Breast epithelium (tissue), 4 donors: Measurements from ENCODE around the gene TANC1. TPM values are rescaled to one million over a fixed set of nuclear protein-coding genes. Genes with fewer than 3 reads are reported as not detected.
"Not testable (repeated sequence)": the region's sequence is repeated elsewhere in the genome, so short reads cannot be mapped to it uniquely, and the experiment has no call there.

Experiments
- DNase-seq, 2 donors: peaks; one replicate each; pipeline ENCODE4 v3.0.0-alpha.2; 2019; ENCODE audit warnings: low spot score in 2 of 2
- H3K27ac ChIP-seq, 2 donors: fragments of 200-600 bp; sonication (generic) in 1 of 2; one replicate each; pipeline ENCODE4 v1.5.1; 2016 to 2019; ENCODE audit warnings: mild to moderate bottlenecking in 1 of 2
- H3K27me3 ChIP-seq, 2 donors: fragments of 200-600 bp; sonication (generic) in 1 of 2; one replicate each; pipeline versions ENCODE4 v1.5.1 to v1.6.0; 2017 to 2019; ENCODE audit warnings: control low read depth in 1 of 2, mild to moderate bottlenecking in 1 of 2
- H3K36me3 ChIP-seq: fragments of 200-600 bp; one replicate; pipeline ENCODE4 v1.5.1; 2019
- H3K4me1 ChIP-seq, 2 donors: fragments of 200-600 bp; sonication (generic); one replicate each; pipeline ENCODE4 v1.5.1; 2016 to 2019; ENCODE audit warnings: control low read depth in 1 of 2
- H3K4me3 ChIP-seq, 3 donors: fragments of 200-600 bp; sonication (generic); 1 replicate in 2 of 3; 2 replicates in 1 of 3; pipeline ENCODE4 v1.5.1; 2016 to 2019; ENCODE audit warnings: mild to moderate bottlenecking in 3 of 3, moderate library complexity in 2 of 3
- H3K9me3 ChIP-seq, 2 donors: fragments of 200-600 bp; sonication (generic) in 1 of 2; one replicate each; pipeline ENCODE4 v1.5.1; 2016 to 2019; ENCODE audit warnings: control low read depth in 1 of 2
- POLR2A ChIP-seq: fragments of 450-650 bp; IDR thresholded peaks from one replicate; pipeline ENCODE4 v1.6.1; 2016; ENCODE audit warnings: antibody characterized with exemption, mild to moderate bottlenecking, moderate library complexity
- POLR2AphosphoS5 ChIP-seq, 3 donors: sonication (generic); formaldehyde crosslinking; IDR thresholded peaks; one replicate each; pipeline ENCODE4 v1.6.1; 2017; ENCODE audit warnings: antibody characterized with exemption in 3 of 3
- intact Hi-C: fragments of 100-400 bp; cut with DNase I; formaldehyde crosslinking; loops from one replicate; pipeline ENCODE4 v1.15.1; 2023; ENCODE audit warnings: low total_unique reads
- total RNA-seq, 3 donors: library from RNA; depleted of rRNA; stranded (reverse); fragments of >200 nt; gene quantifications; one replicate each; pipeline ENCODE4 v1.1.0, GENCODE V29; 2016
- TF ChIP-seq, protein P1 (sequence below), 3 donors: fragments of 450-650 bp; IDR thresholded peaks; one replicate each; pipeline ENCODE4 v1.5.1; 2016 to 2017; ENCODE audit warnings: antibody characterized with exemption in 3 of 3, mild to moderate bottlenecking in 3 of 3, moderate library complexity in 3 of 3

The TANC1 gene
- total RNA-seq, 3 donors from 2014 or later: 18.9 to 62.3 (median 58.4) TPM

DNA sequence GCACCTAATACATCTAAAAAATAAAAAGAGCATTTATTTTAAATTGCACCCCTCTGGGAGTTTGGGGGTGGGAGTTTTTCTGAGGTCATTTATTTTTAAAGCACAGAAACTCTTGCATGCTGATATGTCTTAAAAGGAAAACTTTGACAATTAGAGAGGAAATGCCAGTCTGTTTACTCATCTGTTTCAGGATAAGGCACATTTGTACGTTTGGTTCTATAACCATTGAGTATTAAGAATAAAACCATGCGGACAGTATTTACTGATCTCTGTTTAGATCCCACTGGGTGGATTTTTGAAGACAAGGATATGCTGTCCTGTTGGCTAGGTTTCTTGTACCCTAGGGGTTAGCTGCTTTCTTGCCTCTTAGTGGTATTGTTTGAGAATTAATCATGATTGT is 122.9 kb downstream of the TANC1 start:
- peaks cover 0 to 2% of the 10 kb centered on the region in 2 donors for H3K9me3 ChIP-seq
- TF ChIP-seq POLR2AphosphoS5 (IDR thresholded peaks at IDR 0.05) (no peak), POLR2A (no peak)
- TF ChIP-seq, protein P1, sequence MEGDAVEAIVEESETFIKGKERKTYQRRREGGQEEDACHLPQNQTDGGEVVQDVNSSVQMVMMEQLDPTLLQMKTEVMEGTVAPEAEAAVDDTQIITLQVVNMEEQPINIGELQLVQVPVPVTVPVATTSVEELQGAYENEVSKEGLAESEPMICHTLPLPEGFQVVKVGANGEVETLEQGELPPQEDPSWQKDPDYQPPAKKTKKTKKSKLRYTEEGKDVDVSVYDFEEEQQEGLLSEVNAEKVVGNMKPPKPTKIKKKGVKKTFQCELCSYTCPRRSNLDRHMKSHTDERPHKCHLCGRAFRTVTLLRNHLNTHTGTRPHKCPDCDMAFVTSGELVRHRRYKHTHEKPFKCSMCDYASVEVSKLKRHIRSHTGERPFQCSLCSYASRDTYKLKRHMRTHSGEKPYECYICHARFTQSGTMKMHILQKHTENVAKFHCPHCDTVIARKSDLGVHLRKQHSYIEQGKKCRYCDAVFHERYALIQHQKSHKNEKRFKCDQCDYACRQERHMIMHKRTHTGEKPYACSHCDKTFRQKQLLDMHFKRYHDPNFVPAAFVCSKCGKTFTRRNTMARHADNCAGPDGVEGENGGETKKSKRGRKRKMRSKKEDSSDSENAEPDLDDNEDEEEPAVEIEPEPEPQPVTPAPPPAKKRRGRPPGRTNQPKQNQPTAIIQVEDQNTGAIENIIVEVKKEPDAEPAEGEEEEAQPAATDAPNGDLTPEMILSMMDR (IDR thresholded peaks at IDR 0.05): no peak
- H3K4me1 ChIP-seq: peaks cover 25 to 55% of the 10 kb centered on the region in 2 donors
- no peaks in the 10 kb centered on the region for H3K27me3 ChIP-seq
- no peaks in the 10 kb centered on the region for H3K36me3 ChIP-seq
- no peak overlapping the region for H3K4me3 ChIP-seq
- DNase-seq: no peak
- intact Hi-C loops: no loop called here
- H3K27ac ChIP-seq: peak overlapping the region; percentile 84 to 86

DNA sequence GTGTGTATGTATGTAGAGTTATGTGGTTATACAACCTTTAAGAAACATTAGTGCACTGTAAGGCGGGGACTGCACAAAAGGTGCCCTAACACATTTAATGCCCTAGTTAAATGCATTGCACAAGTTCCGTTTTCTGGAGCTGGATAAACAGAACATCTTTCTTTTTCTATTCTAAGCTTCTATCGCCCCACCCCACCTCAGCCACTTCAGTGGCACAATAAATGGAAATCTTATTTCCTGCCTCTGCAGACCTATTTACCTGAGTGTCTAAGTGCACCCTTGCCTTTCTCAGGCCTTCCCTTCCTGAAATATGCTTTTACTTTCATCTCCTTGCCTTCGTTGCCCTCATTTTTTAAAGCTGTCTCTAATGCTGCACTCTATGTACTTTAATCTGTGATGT is 123.5 kb downstream of the TANC1 start:
- H3K27ac ChIP-seq: peak overlapping the region; percentile 84 to 86
- TF ChIP-seq POLR2A: no peak
- TF ChIP-seq, protein P1 (IDR thresholded peaks at IDR 0.05): no peak
- no peak for TF ChIP-seq POLR2AphosphoS5 (IDR thresholded peaks at IDR 0.05)

DNA sequence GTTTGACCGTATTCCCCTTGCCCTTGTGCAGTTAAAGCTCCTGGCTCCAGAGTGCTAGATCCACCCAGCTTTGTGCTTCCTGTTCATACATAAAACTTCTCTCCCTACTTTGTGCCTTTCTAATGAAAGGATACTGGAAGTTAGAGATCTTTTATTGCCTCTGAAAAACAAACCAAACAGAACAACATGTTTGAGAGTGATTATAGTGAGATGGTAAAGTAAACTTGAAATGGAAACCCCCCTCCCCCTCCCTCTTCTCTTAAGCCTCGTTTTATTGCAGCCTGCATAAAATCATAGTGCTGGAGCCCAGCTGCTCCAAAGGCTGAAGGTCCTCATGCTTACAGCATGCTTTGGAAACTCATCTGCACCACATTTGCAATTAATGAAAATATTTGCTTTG is 125.1 kb downstream of the TANC1 start:
- no peaks in the 10 kb centered on the region for H3K27me3 ChIP-seq
- TF ChIP-seq, protein P1 (IDR thresholded peaks at IDR 0.05): no peak
- TF ChIP-seq POLR2AphosphoS5 (IDR thresholded peaks at IDR 0.05): no peak
- no peak for TF ChIP-seq POLR2A

More for the DNA sequence above, 123.5 kb downstream of the TANC1 start:
- Histone ChIP-seq H3K4me1 (peaks cover 25 to 55% of the 10 kb centered on the region in 2 donors), H3K4me3 (peak overlapping the region in 1 of 3 donors; percentile 33), H3K36me3 (no peaks in the 10 kb centered on the region), H3K27me3 (no peaks in the 10 kb centered on the region), H3K9me3 (peaks cover 0 to 4% of the 10 kb centered on the region in 2 donors)
- DNase-seq: no peak
- intact Hi-C loops: no loop called here

GRCh38 chr2:159094173-159094737 is 125.8 kb downstream of the TANC1 start:
- TF ChIP-seq POLR2AphosphoS5 (IDR thresholded peaks at IDR 0.05): peak in 2 of 3 donors; percentile 17 to 56
- TF ChIP-seq, protein P1 (IDR thresholded peaks at IDR 0.05): no peak
- intact Hi-C loops: no loop called here
- H3K27ac ChIP-seq: peak overlapping the region; percentile 84 to 90
- no peak overlapping the region for H3K4me3 ChIP-seq
- peaks cover 25 to 57% of the 10 kb centered on the region in 2 donors for H3K4me1 ChIP-seq
- H3K9me3 ChIP-seq: peaks cover 0 to 4% of the 10 kb centered on the region in 2 donors
- no peaks in the 10 kb centered on the region for H3K36me3 ChIP-seq
- peak; percentile 67 to 73 for DNase-seq
- no peaks in the 10 kb centered on the region for H3K27me3 ChIP-seq

More for the DNA sequence above, 125.1 kb downstream of the TANC1 start:
- peaks cover 25 to 55% of the 10 kb centered on the region in 2 donors for H3K4me1 ChIP-seq
- H3K27ac ChIP-seq: peak overlapping the region; percentile 64 to 84
- intact Hi-C loops: no loop called here
- no peaks in the 10 kb centered on the region for H3K36me3 ChIP-seq
- no peak overlapping the region for H3K4me3 ChIP-seq
- no peak for DNase-seq
- peaks cover 0 to 4% of the 10 kb centered on the region in 2 donors for H3K9me3 ChIP-seq

- Histone ChIP-seq H3K36me3 (no peaks in the 10 kb centered on the region), H3K4me1 (peaks cover 18 to 44% of the 10 kb centered on the region in 2 donors), H3K9me3 (peaks cover 0 to 4% of the 10 kb centered on the region in 2 donors), H3K27me3 (no peaks in the 10 kb centered on the region), H3K27ac (peak overlapping the region in 1 of 2 donors; percentile 84), H3K4me3 (no peak overlapping the region)
- TF ChIP-seq POLR2A: no peak
- TF ChIP-seq POLR2AphosphoS5 (IDR thresholded peaks at IDR 0.05): no peak
- TF ChIP-seq, protein P1 (IDR thresholded peaks at IDR 0.05): no peak
- DNase-seq: peak in 1 of 2 donors; percentile 46
- intact Hi-C loops: no loop called here
Measured at GRCh38 chr2:159095813-159096212, 127.4 kb downstream of the TANC1 start.

DNA sequence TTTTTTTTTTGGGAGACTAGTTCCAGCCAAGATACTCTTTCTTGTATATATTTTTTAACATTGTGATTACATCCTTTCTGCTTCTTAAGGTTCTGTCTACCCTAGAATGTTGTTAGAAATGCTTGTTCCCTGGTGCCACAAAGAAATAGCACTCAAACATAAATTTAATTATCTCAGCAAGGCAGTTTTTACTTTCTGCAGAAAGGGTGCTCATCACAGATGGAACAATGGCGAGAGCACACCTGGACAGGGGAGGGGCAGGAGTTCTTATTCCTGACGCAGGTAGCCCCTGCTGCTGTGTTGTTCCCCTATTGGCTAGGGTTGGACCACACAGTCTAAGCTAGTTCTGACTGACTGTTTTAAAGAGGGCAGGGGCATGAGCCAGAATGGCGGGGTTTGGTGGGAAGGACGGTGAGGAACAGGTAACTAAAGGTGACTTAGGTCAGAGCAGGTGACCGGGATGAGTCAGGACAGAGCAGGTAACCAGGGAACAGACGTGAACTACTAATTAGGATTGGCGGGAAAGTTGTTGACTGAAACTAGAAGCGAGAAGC is 127.9 kb downstream of the TANC1 start:
- Histone ChIP-seq H3K27ac (peak overlapping the region; percentile 66 to 84), H3K4me1 (peaks cover 13 to 40% of the 10 kb centered on the region in 2 donors)
- H3K4me3 ChIP-seq, H3K36me3 ChIP-seq, H3K27me3 ChIP-seq, intact Hi-C loops, H3K9me3 ChIP-seq, DNase-seq: not testable (repeated sequence)
